WTC11 (cell line): ENCODE results near the gene ARHGAP25. TPM values are rescaled to one million over a fixed set of nuclear protein-coding genes. Genes with fewer than 3 reads are reported as not detected.

Source experiments
- ATAC-seq: fragments of 200-7000 bp; cut with Tn5 transposase; 2 replicates; pipeline ENCODE4 v1.10.0; 2021; ENCODE audit warnings: mild to moderate bottlenecking, moderate library complexity
- CTCF ChIA-PET: fragments of 300-600 bp; sonication (Branson Sonifier 250); formaldehyde crosslinking; loops from one replicate; lab custom pipeline; 2021; ENCODE audit warnings: antibody characterized with exemption; lab: Charles Lee
- POLR2A ChIA-PET: fragments of 350-600 bp; sonication (Branson Sonifier 250); formaldehyde crosslinking; loops from one replicate; lab custom pipeline; 2021; ENCODE audit warnings: antibody characterized with exemption; lab: Charles Lee
- DNase-seq: peaks from one replicate; pipeline ENCODE4 v3.0.0; 2021; ENCODE audit warnings: low spot score
- H3K27ac Mint-ChIP-seq: 2 replicates; pipeline ENCODE4 v1.8.0; 2021; ENCODE audit warnings: mixed read lengths
- H3K27me3 Mint-ChIP-seq: 2 replicates; pipeline ENCODE4 v1.8.0; 2021; ENCODE audit warnings: low read depth, mild to moderate bottlenecking, moderate library complexity, mixed read lengths
- H3K36me3 Mint-ChIP-seq: 2 replicates; pipeline ENCODE4 v1.8.0; 2021; ENCODE audit warnings: mixed read lengths
- H3K4me1 Mint-ChIP-seq: 2 replicates; pipeline ENCODE4 v1.8.0; 2022; ENCODE audit warnings: mixed read lengths
- H3K4me3 Mint-ChIP-seq: 2 replicates; pipeline ENCODE4 v1.8.0; 2021; ENCODE audit warnings: mild to moderate bottlenecking, moderate library complexity, mixed read lengths
- H3K9me3 Mint-ChIP-seq: 2 replicates; pipeline ENCODE4 v1.8.0; 2021; ENCODE audit warnings: mixed read lengths
- ELF4 ChIP-seq: sonication (generic); formaldehyde crosslinking; IDR thresholded peaks from 2 replicates; pipeline ENCODE4 v1.8.1; 2022; ENCODE audit warnings: low read depth, mild to moderate bottlenecking, moderate library complexity, missing genetic modification reagents
- ETV6 ChIP-seq: sonication (generic); formaldehyde crosslinking; IDR thresholded peaks from 2 replicates; pipeline ENCODE4 v1.8.1; 2022; ENCODE audit warnings: mild to moderate bottlenecking, missing genetic modification reagents
- FOXP1 ChIP-seq: sonication (generic); formaldehyde crosslinking; IDR thresholded peaks from 2 replicates; pipeline ENCODE4 v1.8.0; 2022; ENCODE audit warnings: missing genetic modification reagents, mild to moderate bottlenecking, moderate library complexity, borderline replicate concordance
- GTF2I ChIP-seq: fragments of 250-450 bp; sonication (Bioruptor Pico); conservative IDR thresholded peaks from 2 replicates; pipeline ENCODE4 v1.4.0; 2021; ENCODE audit warnings: mild to moderate bottlenecking
- JAZF1 ChIP-seq: fragments of 250-450 bp; sonication (Bioruptor Pico); IDR thresholded peaks from 2 replicates; pipeline ENCODE4 v1.9.0; 2021; ENCODE audit warnings: moderate library complexity, mild to moderate bottlenecking, inconsistent platforms
- MYBL2 ChIP-seq: sonication (generic); formaldehyde crosslinking; IDR thresholded peaks from 2 replicates; pipeline ENCODE4 v1.8.1; 2023; ENCODE audit warnings: mild to moderate bottlenecking, moderate library complexity, missing genetic modification reagents
- PRRX2 ChIP-seq: fragments of 250-450 bp; sonication (Bioruptor Pico); IDR thresholded peaks from 2 replicates; pipeline ENCODE4 v1.8.0; 2021; ENCODE audit warnings: mild to moderate bottlenecking
- RELA ChIP-seq: sonication (generic); formaldehyde crosslinking; IDR thresholded peaks from 2 replicates; pipeline ENCODE4 v1.8.1; 2022; ENCODE audit warnings: missing genetic modification reagents, mild to moderate bottlenecking, borderline replicate concordance
- RORB ChIP-seq: fragments of 250-450 bp; sonication (Bioruptor Pico); IDR thresholded peaks from 2 replicates; pipeline ENCODE4 v1.9.0; 2021; ENCODE audit warnings: mild to moderate bottlenecking
- TEAD4 ChIP-seq: sonication (generic); formaldehyde crosslinking; IDR thresholded peaks from 2 replicates; pipeline ENCODE4 v1.8.0; 2022; ENCODE audit warnings: mild to moderate bottlenecking, missing genetic modification reagents
- ZNF121 ChIP-seq: sonication (generic); formaldehyde crosslinking; IDR thresholded peaks from 2 replicates; pipeline ENCODE4 v1.8.0; 2023; ENCODE audit warnings: missing genetic modification reagents
- ZNF396 ChIP-seq: fragments of 250-450 bp; sonication (Bioruptor Pico); IDR thresholded peaks from 2 replicates; pipeline ENCODE4 v1.8.0; 2021; ENCODE audit warnings: mild to moderate bottlenecking, moderate library complexity, borderline replicate concordance
- total RNA-seq: library from RNA; stranded (reverse); gene quantifications from 3 replicates; pipeline ENCODE4 v1.2.3, GENCODE V29; 2021
- TF ChIP-seq, protein P1 (sequence below): sonication (generic); formaldehyde crosslinking; IDR thresholded peaks from 2 replicates; pipeline ENCODE4 v1.8.1; 2023; ENCODE audit warnings: mild to moderate bottlenecking, missing genetic modification reagents, borderline replicate concordance
- TF ChIP-seq, protein P2 (sequence below): sonication (generic); formaldehyde crosslinking; IDR thresholded peaks from 2 replicates; pipeline ENCODE4 v1.8.1; 2023; ENCODE audit warnings: mild to moderate bottlenecking, missing genetic modification reagents, moderate library complexity
- TF ChIP-seq, protein P3 (sequence below): fragments of 200-600 bp; IDR thresholded peaks from 2 replicates; pipeline ENCODE4 v1.8.0; 2022; ENCODE audit warnings: antibody characterized with exemption
- TF ChIP-seq, protein P4 (sequence below): sonication (generic); formaldehyde crosslinking; IDR thresholded peaks from 2 replicates; pipeline ENCODE4 v1.8.1; 2022; ENCODE audit warnings: mild to moderate bottlenecking, missing genetic modification reagents, moderate library complexity, borderline replicate concordance
- TF ChIP-seq, protein P5 (sequence below): sonication (generic); formaldehyde crosslinking; IDR thresholded peaks from 2 replicates; pipeline ENCODE4 v1.8.0; 2022; ENCODE audit warnings: mild to moderate bottlenecking, missing genetic modification reagents
- TF ChIP-seq, protein P6 (sequence below): fragments of 250-450 bp; sonication (Bioruptor Pico); IDR thresholded peaks from 2 replicates; pipeline ENCODE4 v1.9.0; 2021; ENCODE audit warnings: mild to moderate bottlenecking

ARHGAP25 gene
- total RNA-seq, 1 experiment from 2014 or later = 2.9 TPM

DNA sequence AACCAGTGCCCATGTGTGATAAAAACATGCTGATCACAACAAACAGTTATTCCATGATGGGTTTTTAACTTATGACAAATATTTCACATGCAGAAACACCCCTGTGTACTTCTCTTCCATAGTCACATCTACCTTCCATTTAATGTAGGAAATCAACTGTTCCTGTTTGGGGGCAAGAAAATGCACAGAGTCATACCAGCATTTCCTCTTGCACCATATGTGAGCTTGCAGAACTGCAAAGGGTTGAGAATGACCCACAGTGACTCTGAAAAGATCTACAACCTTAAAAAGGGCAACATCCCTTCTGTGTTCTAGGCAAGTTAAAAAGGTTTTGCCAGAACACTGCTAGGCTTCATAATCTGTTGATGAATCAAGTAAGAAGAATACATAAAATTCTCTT is 126.7 kb downstream of the ARHGAP25 start (continued):
- TF ChIP-seq, protein P1, sequence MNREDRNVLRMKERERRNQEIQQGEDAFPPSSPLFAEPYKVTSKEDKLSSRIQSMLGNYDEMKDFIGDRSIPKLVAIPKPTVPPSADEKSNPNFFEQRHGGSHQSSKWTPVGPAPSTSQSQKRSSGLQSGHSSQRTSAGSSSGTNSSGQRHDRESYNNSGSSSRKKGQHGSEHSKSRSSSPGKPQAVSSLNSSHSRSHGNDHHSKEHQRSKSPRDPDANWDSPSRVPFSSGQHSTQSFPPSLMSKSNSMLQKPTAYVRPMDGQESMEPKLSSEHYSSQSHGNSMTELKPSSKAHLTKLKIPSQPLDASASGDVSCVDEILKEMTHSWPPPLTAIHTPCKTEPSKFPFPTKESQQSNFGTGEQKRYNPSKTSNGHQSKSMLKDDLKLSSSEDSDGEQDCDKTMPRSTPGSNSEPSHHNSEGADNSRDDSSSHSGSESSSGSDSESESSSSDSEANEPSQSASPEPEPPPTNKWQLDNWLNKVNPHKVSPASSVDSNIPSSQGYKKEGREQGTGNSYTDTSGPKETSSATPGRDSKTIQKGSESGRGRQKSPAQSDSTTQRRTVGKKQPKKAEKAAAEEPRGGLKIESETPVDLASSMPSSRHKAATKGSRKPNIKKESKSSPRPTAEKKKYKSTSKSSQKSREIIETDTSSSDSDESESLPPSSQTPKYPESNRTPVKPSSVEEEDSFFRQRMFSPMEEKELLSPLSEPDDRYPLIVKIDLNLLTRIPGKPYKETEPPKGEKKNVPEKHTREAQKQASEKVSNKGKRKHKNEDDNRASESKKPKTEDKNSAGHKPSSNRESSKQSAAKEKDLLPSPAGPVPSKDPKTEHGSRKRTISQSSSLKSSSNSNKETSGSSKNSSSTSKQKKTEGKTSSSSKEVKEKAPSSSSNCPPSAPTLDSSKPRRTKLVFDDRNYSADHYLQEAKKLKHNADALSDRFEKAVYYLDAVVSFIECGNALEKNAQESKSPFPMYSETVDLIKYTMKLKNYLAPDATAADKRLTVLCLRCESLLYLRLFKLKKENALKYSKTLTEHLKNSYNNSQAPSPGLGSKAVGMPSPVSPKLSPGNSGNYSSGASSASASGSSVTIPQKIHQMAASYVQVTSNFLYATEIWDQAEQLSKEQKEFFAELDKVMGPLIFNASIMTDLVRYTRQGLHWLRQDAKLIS (CRISPR knock-in tag) = no peak
- TF ChIP-seq, protein P2, sequence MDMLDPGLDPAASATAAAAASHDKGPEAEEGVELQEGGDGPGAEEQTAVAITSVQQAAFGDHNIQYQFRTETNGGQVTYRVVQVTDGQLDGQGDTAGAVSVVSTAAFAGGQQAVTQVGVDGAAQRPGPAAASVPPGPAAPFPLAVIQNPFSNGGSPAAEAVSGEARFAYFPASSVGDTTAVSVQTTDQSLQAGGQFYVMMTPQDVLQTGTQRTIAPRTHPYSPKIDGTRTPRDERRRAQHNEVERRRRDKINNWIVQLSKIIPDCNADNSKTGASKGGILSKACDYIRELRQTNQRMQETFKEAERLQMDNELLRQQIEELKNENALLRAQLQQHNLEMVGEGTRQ (CRISPR knock-in tag) = no peak
- TF ChIP-seq PRRX2 (CRISPR knock-in tag) = no peak
- TF ChIP-seq RORB (CRISPR knock-in tag) = no peak
- TF ChIP-seq ZNF396 (CRISPR knock-in tag) = no peak
- no peak for TF ChIP-seq ELF4 (CRISPR knock-in tag)
- TF ChIP-seq, protein P3, sequence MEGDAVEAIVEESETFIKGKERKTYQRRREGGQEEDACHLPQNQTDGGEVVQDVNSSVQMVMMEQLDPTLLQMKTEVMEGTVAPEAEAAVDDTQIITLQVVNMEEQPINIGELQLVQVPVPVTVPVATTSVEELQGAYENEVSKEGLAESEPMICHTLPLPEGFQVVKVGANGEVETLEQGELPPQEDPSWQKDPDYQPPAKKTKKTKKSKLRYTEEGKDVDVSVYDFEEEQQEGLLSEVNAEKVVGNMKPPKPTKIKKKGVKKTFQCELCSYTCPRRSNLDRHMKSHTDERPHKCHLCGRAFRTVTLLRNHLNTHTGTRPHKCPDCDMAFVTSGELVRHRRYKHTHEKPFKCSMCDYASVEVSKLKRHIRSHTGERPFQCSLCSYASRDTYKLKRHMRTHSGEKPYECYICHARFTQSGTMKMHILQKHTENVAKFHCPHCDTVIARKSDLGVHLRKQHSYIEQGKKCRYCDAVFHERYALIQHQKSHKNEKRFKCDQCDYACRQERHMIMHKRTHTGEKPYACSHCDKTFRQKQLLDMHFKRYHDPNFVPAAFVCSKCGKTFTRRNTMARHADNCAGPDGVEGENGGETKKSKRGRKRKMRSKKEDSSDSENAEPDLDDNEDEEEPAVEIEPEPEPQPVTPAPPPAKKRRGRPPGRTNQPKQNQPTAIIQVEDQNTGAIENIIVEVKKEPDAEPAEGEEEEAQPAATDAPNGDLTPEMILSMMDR = no peak
- no peak for TF ChIP-seq RELA (CRISPR knock-in tag)
- TF ChIP-seq, protein P4, sequence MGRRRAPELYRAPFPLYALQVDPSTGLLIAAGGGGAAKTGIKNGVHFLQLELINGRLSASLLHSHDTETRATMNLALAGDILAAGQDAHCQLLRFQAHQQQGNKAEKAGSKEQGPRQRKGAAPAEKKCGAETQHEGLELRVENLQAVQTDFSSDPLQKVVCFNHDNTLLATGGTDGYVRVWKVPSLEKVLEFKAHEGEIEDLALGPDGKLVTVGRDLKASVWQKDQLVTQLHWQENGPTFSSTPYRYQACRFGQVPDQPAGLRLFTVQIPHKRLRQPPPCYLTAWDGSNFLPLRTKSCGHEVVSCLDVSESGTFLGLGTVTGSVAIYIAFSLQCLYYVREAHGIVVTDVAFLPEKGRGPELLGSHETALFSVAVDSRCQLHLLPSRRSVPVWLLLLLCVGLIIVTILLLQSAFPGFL = no peak

DNA sequence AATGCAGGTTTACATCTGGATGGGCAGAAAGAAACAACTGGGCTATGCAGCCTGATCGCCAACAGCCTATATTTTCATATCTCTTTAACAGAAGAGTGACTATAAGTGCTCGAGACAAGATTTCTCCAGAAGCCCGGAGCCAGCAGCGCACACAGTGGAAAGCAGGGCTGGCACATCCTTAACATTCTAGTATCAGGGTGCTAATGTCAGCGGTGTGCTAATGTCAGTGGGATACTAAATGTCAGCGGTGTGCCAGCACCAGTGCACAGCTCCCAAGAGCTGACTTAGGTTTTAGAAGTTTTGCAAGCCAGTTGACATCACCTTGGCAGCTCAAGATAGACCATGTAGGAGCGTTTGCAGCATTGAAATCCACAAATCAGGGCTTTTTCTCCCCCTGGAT is 128.3 kb downstream of the ARHGAP25 start:
- Mint-ChIP-seq H3K27me3 (peaks cover 3% of the 10 kb centered on the region; the same call in 1 of the 2 replicates), H3K4me1 (peaks cover 23% of the 10 kb centered on the region), H3K4me3 (no peak overlapping the region), H3K27ac (no peak overlapping the region), H3K9me3 (no peaks in the 10 kb centered on the region), H3K36me3 (no peaks in the 10 kb centered on the region)
- CTCF ChIA-PET = interaction anchor here (0.6 to 1.7 kb wide), 2 partner anchors 63 to 111 kb away, joined by 3 to 4 read pairs; no protein-coding TSS in a partner anchor
- no peak for TF ChIP-seq ZNF121
- TF ChIP-seq TEAD4 (CRISPR knock-in tag) = no peak
- no peak for TF ChIP-seq JAZF1 (CRISPR knock-in tag)
- no peak for TF ChIP-seq ELF4 (CRISPR knock-in tag)
- no peak for TF ChIP-seq GTF2I (CRISPR knock-in tag)
- POLR2A ChIA-PET = no interaction called here
- ATAC-seq (no peak), DNase-seq (no peak)

DNA sequence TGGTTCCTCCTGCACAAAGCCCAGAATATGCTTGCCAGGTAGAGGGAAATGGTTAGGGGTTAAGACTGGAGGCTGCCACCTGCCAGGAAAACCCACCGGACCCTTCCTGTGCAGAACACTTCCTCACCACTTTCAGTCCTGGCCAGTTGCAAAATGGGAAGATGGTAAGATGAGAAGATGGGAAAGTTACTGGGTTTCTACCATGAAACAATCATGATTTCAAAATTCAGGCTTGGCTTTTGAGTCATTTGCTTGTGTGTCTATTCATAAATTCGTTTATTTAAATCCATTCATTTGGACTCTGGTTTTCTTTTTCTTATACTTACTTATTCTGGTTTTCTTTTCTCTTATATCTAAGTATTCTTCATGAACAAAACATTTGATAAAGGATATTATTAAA is 129.4 kb downstream of the ARHGAP25 start:
- no peaks in the 10 kb centered on the region for H3K9me3 Mint-ChIP-seq
- no peak for ATAC-seq
- POLR2A ChIA-PET = no interaction called here
- DNase-seq = no peak
- CTCF ChIA-PET = interaction anchor here (1.7 kb wide), 1 partner anchor 112 kb away, joined by 3 read pairs; no protein-coding TSS in a partner anchor
- peaks cover 3% of the 10 kb centered on the region; the same call in 1 of the 2 replicates for H3K27me3 Mint-ChIP-seq
- H3K36me3 Mint-ChIP-seq = no peaks in the 10 kb centered on the region
- no peak overlapping the region for H3K4me3 Mint-ChIP-seq
- H3K4me1 Mint-ChIP-seq = peaks cover 15% of the 10 kb centered on the region
- H3K27ac Mint-ChIP-seq = no peak overlapping the region
- TF ChIP-seq ZNF121 (no peak), ETV6 (CRISPR knock-in tag) (no peak), FOXP1 (CRISPR knock-in tag) (no peak), MYBL2 (no peak)
- TF ChIP-seq, protein P5, sequence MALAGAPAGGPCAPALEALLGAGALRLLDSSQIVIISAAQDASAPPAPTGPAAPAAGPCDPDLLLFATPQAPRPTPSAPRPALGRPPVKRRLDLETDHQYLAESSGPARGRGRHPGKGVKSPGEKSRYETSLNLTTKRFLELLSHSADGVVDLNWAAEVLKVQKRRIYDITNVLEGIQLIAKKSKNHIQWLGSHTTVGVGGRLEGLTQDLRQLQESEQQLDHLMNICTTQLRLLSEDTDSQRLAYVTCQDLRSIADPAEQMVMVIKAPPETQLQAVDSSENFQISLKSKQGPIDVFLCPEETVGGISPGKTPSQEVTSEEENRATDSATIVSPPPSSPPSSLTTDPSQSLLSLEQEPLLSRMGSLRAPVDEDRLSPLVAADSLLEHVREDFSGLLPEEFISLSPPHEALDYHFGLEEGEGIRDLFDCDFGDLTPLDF (CRISPR knock-in tag) = no peak
- TF ChIP-seq, protein P6, sequence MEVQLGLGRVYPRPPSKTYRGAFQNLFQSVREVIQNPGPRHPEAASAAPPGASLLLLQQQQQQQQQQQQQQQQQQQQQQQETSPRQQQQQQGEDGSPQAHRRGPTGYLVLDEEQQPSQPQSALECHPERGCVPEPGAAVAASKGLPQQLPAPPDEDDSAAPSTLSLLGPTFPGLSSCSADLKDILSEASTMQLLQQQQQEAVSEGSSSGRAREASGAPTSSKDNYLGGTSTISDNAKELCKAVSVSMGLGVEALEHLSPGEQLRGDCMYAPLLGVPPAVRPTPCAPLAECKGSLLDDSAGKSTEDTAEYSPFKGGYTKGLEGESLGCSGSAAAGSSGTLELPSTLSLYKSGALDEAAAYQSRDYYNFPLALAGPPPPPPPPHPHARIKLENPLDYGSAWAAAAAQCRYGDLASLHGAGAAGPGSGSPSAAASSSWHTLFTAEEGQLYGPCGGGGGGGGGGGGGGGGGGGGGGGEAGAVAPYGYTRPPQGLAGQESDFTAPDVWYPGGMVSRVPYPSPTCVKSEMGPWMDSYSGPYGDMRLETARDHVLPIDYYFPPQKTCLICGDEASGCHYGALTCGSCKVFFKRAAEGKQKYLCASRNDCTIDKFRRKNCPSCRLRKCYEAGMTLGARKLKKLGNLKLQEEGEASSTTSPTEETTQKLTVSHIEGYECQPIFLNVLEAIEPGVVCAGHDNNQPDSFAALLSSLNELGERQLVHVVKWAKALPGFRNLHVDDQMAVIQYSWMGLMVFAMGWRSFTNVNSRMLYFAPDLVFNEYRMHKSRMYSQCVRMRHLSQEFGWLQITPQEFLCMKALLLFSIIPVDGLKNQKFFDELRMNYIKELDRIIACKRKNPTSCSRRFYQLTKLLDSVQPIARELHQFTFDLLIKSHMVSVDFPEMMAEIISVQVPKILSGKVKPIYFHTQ (CRISPR knock-in tag) = no peak
